H1 (cell line): Measurements from ENCODE around the gene ENDOV. TPM values are rescaled to one million over a fixed set of nuclear protein-coding genes. Genes with fewer than 3 reads are reported as not detected.

Experiments
- ASH2L ChIP-seq: fragments of 200-600, 300-600 bp; sonication (generic); IDR thresholded peaks from one replicate; pipeline ENCODE4 v1.7.1; 2017; ENCODE audit warnings: low read length
- CBX5 ChIP-seq: fragments of 300-800, 300-1000 bp; sonication (generic); IDR thresholded peaks from 2 replicates; pipeline ENCODE4 v1.7.1; 2016; ENCODE audit warnings: antibody characterized with exemption, low read length, low read depth
- CHD2 ChIP-seq: IDR thresholded peaks from 2 replicates; pipeline ENCODE4 v1.6.1; 2012; ENCODE audit warnings: low read length, improper control_type of control experiment
- CTBP2 ChIP-seq: IDR thresholded peaks from 2 replicates; pipeline ENCODE4 v1.7.0; 2011; ENCODE audit warnings: borderline replicate concordance, mild to moderate bottlenecking, moderate library complexity, mixed read lengths, low read length; ENCODE audit not compliant: insufficient read depth, insufficient read length
- EP300 ChIP-seq, 2 experiments: IDR thresholded peaks; 1 replicate in 1 of 2; 2 replicates in 1 of 2; pipeline ENCODE4 v1.6.1; 2011 to 2012; ENCODE audit warnings: low read depth in 2 of 2, low read length in 2 of 2, mild to moderate bottlenecking in 2 of 2, borderline replicate concordance in 1 of 2, inconsistent platforms in 1 of 2, moderate library complexity in 1 of 2
- GTF2F1 ChIP-seq: IDR thresholded peaks from 2 replicates; pipeline ENCODE4 v1.6.1; 2012; ENCODE audit warnings: low read depth, low read length, improper control_type of control experiment, borderline replicate concordance
- HDAC2 ChIP-seq, 2 experiments: fragments of 300-600 bp in 1 of 2; sonication (generic) in 1 of 2; IDR thresholded peaks; 2 replicates each; pipeline ENCODE4 v1.6.1; 2011 to 2012; ENCODE audit warnings: low read depth in 2 of 2, low read length in 2 of 2, mild to moderate bottlenecking in 2 of 2, moderate library complexity in 2 of 2, borderline replicate concordance in 1 of 2, inconsistent platforms in 1 of 2
- KDM4A ChIP-seq: IDR thresholded peaks from one replicate; pipeline ENCODE4 v1.7.1; 2012; ENCODE audit warnings: low read depth, mild to moderate bottlenecking, moderate library complexity, low read length, inconsistent platforms; ENCODE audit not compliant: severe bottlenecking
- NANOG ChIP-seq: IDR thresholded peaks from 2 replicates; pipeline ENCODE4 v1.6.1; 2011; ENCODE audit warnings: low read length, low read depth, mild to moderate bottlenecking, inconsistent platforms; ENCODE audit not compliant: insufficient read depth, poor library complexity, severe bottlenecking
- POLR2AphosphoS5 ChIP-seq: IDR thresholded peaks from 2 replicates; pipeline ENCODE4 v1.6.1; 2011; ENCODE audit warnings: low read depth, low read length
- POU5F1 ChIP-seq: IDR thresholded peaks from 2 replicates; pipeline ENCODE4 v1.6.1; 2011; ENCODE audit warnings: low read depth, mild to moderate bottlenecking, low read length, moderate library complexity
- RAD21 ChIP-seq, 2 experiments: IDR thresholded peaks in 1 of 2; conservative IDR thresholded peaks in 1 of 2; 2 replicates each; pipeline ENCODE4 v1.6.1; 2011; ENCODE audit warnings: low read depth in 2 of 2, low read length in 2 of 2, improper control_type of control experiment in 1 of 2, inconsistent platforms in 1 of 2, mild to moderate bottlenecking in 1 of 2, moderate library complexity in 1 of 2
- RFX5 ChIP-seq: IDR thresholded peaks from 2 replicates; pipeline ENCODE4 v1.6.1; 2011; ENCODE audit warnings: low read depth, low read length, improper control_type of control experiment, borderline replicate concordance
- SIX5 ChIP-seq: IDR thresholded peaks from 2 replicates; pipeline ENCODE4 v1.6.1; 2011; ENCODE audit warnings: mild to moderate bottlenecking, low read depth, low read length
- SP2 ChIP-seq: IDR thresholded peaks from 2 replicates; pipeline ENCODE4 v1.6.1; 2012; ENCODE audit warnings: mild to moderate bottlenecking, low read length, inconsistent platforms
- TAF7 ChIP-seq: optimal IDR thresholded peaks from 2 replicates; pipeline ENCODE3; 2011; ENCODE audit warnings: low read depth, mild to moderate bottlenecking, inconsistent platforms, low read length, moderate library complexity, borderline replicate concordance
- TCF12 ChIP-seq: IDR thresholded peaks from 2 replicates; pipeline ENCODE4 v1.6.1; 2011; ENCODE audit warnings: low read depth, mild to moderate bottlenecking, low read length
- polyA plus RNA-seq, 7 experiments: library from polyadenylated mRNA; depleted of rRNA in 3 of 7; stranded (reverse) in 5 of 7; unstranded in 2 of 7; fragments of >200 nt in 5 of 7; fragments of 200-250 nt in 2 of 7; gene quantifications; 1 replicate in 5 of 7; 2 replicates in 1 of 7; 4 replicates in 1 of 7; pipeline versions ENCODE4 v1.2.1 to v1.2.3, GENCODE V29; 2011 to 2013; ENCODE audit warnings: missing spikeins in 2 of 7, mixed read lengths in 2 of 7
- total RNA-seq: library from RNA; stranded (reverse); fragmentation: NEBNext Ultra II Directional; extraction: Animal tissue kit (Norgen Biotek cat#: 25700); gene quantifications from 2 replicates; pipeline ENCODE4 v1.2.1, GENCODE V29; 2021
- TF ChIP-seq, protein P1 (sequence below): IDR thresholded peaks from 2 replicates; pipeline ENCODE4 v1.6.1; 2011; ENCODE audit warnings: low read length, improper control_type of control experiment
- TF ChIP-seq, protein P2 (sequence below): IDR thresholded peaks from 2 replicates; pipeline ENCODE4 v1.6.1; 2012; ENCODE audit warnings: inconsistent platforms
- TF ChIP-seq, protein P3 (sequence below): IDR thresholded peaks from 2 replicates; pipeline ENCODE4 v1.6.1; 2011; ENCODE audit warnings: low read depth, mild to moderate bottlenecking, low read length; ENCODE audit not compliant: insufficient read depth
- TF ChIP-seq, protein P4 (sequence below): IDR thresholded peaks from 2 replicates; pipeline ENCODE4 v1.6.1; 2012; ENCODE audit warnings: inconsistent platforms

ENDOV gene
- total and polyA plus RNA-seq, 2 of the 8 experiments (the other 6 are each of a cell fraction or from before 2014, with no cell fraction given): 10.6 to 13.3 TPM

DNA sequence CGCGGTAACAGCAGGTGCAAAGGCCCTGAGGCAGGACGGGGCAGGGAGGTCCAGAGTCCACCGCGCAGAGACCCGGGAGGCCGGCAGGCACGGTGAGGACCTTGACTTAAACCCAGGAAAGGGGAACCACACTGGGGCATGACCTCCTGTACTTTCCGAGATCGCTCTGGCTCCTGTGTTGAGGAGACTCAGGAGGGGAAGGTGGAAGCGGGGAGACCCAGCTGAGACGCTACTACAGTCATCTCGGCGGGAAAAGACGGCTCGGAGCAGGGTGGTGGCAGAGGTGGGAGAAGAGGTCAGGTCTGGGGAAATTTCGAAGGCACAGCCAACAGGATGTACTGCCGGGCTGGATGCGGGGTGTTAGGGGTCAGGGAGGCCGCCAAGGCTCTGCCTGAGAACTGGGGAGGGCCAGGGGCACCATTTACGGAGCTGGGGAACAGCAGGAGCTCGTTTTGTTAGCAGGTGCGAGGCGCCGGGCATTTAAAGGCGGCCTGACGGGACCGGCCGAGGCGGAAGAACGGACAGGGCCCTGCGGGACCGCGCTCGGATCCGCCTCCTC lies 39.1 kb downstream of the ENDOV start (continued):
- no peak for TF ChIP-seq TAF7
- TF ChIP-seq TCF12: no peak
- no peak for TF ChIP-seq RFX5
- TF ChIP-seq SP2: no peak
- TF ChIP-seq ASH2L: no peak
- TF ChIP-seq, protein P1, sequence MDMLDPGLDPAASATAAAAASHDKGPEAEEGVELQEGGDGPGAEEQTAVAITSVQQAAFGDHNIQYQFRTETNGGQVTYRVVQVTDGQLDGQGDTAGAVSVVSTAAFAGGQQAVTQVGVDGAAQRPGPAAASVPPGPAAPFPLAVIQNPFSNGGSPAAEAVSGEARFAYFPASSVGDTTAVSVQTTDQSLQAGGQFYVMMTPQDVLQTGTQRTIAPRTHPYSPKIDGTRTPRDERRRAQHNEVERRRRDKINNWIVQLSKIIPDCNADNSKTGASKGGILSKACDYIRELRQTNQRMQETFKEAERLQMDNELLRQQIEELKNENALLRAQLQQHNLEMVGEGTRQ: no peak
- TF ChIP-seq CBX5: no peak
- TF ChIP-seq POU5F1: no peak
- TF ChIP-seq, protein P2, sequence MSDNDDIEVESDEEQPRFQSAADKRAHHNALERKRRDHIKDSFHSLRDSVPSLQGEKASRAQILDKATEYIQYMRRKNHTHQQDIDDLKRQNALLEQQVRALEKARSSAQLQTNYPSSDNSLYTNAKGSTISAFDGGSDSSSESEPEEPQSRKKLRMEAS: no peak
- peak; percentile 8; the same call in 1 of the 2 replicates for TF ChIP-seq POLR2AphosphoS5
- TF ChIP-seq CTBP2: no peak
- TF ChIP-seq NANOG: no peak
- 0 out of 2 replicates have a peak, but pooled peaks have one; percentile 12 for TF ChIP-seq CHD2
- no peak for TF ChIP-seq RAD21 (IDR thresholded peaks at IDR 0.05 in 1 of 2, conservative IDR thresholded peaks at IDR 0.05 in 1 of 2; ENCODE audit: low read depth in 2 of 2, low read length in 2 of 2)
- TF ChIP-seq, protein P3, sequence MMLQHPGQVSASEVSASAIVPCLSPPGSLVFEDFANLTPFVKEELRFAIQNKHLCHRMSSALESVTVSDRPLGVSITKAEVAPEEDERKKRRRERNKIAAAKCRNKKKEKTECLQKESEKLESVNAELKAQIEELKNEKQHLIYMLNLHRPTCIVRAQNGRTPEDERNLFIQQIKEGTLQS: no peak
- no peak for TF ChIP-seq HDAC2 (IDR thresholded peaks at IDR 0.05; ENCODE audit: borderline replicate concordance in 1 of 2, low read depth in 2 of 2, low read length in 2 of 2)
- TF ChIP-seq GTF2F1: no peak
- TF ChIP-seq EP300 (IDR thresholded peaks at IDR 0.05; ENCODE audit: borderline replicate concordance in 1 of 2, low read depth in 2 of 2, low read length in 2 of 2): no peak
- TF ChIP-seq SIX5: no peak
- TF ChIP-seq KDM4A: no peak
- TF ChIP-seq, protein P4, sequence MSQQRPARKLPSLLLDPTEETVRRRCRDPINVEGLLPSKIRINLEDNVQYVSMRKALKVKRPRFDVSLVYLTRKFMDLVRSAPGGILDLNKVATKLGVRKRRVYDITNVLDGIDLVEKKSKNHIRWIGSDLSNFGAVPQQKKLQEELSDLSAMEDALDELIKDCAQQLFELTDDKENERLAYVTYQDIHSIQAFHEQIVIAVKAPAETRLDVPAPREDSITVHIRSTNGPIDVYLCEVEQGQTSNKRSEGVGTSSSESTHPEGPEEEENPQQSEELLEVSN: peak; percentile 91
